HTR-8/SVneo (cell line): Measurements from ENCODE around the gene NUP98.
"Not testable (repeated sequence)": the region's sequence is repeated elsewhere in the genome, so short reads cannot be mapped to it uniquely, and the experiment has no call there.

Source experiments
- DNase-seq: peaks from one replicate; pipeline ENCODE4 v3.0.0; 2011; ENCODE audit warnings: low spot score, mixed read lengths; ENCODE audit not compliant: insufficient read length
- FAIRE-seq: peaks from 2 replicates; lab custom pipeline; 2011; peaks lifted over from hg19 to GRCh38; lab: Jason Lieb, UNC

The NUP98 gene

GRCh38 chr11:3684129-3684818 is 113.1 kb downstream of the NUP98 start:
- DNase-seq, result no peak

GRCh38 chr11:3683039-3683438 is 114.3 kb downstream of the NUP98 start:
- FAIRE-seq, result no peak
- DNase-seq, result no peak

More at GRCh38 chr11:3684129-3684818, 113.1 kb downstream of the NUP98 start:
- no peak for FAIRE-seq

GRCh38 chr11:3679077-3679476 is 118.3 kb downstream of the NUP98 start:
- no peak for DNase-seq
- FAIRE-seq, result no peak

GRCh38 chr11:3675971-3676370 is 121.4 kb downstream of the NUP98 start:
- FAIRE-seq, result no peak
- no peak for DNase-seq

- FAIRE-seq, result no peak
- DNase-seq, result peak; percentile 22
Observed at GRCh38 chr11:3674189-3674588, 123.2 kb downstream of the NUP98 start.

GRCh38 chr11:3671334-3672254 is 125.8 kb downstream of the NUP98 start, which contains the start of gene CHRNA10:
Gene CHRNA10, minus strand, starts transcription at chr11:3671384. Its CDS starts 72 bp downstream, at chr11:3671312.
- FAIRE-seq (no peak), DNase-seq (no peak)

- DNase-seq, result no peak
- no peak for FAIRE-seq
Observed at GRCh38 chr11:3669742-3670183, 127.6 kb downstream of the NUP98 start.

GRCh38 chr11:3669128-3669527 is 128.2 kb downstream of the NUP98 start:
- FAIRE-seq (no peak), DNase-seq (no peak)

- FAIRE-seq, result no peak
- DNase-seq, result no peak
Observed at GRCh38 chr11:3667149-3668035, 130.0 kb downstream of the NUP98 start.

GRCh38 chr11:3666023-3666530 is 131.3 kb downstream of the NUP98 start:
- FAIRE-seq (no peak), DNase-seq (no peak)

GRCh38 chr11:3665336-3666022 is 131.9 kb downstream of the NUP98 start:
- no peak for FAIRE-seq
- no peak for DNase-seq

- no peak for FAIRE-seq
- no peak for DNase-seq
Observed at GRCh38 chr11:3664032-3664630, 133.2 kb downstream of the NUP98 start.

GRCh38 chr11:3662856-3663255 is 134.5 kb downstream of the NUP98 start:
- DNase-seq, result no peak
- FAIRE-seq, result no peak

- FAIRE-seq (no peak), DNase-seq (no peak)
Observed at GRCh38 chr11:3660960-3661359, 136.4 kb downstream of the NUP98 start.

GRCh38 chr11:3659595-3660515 is 137.5 kb downstream of the NUP98 start:
- DNase-seq (no peak), FAIRE-seq (no peak)

GRCh38 chr11:3658252-3658651 is 139.1 kb downstream of the NUP98 start:
- no peak for DNase-seq
- no peak for FAIRE-seq

GRCh38 chr11:3657331-3657730 is 140.0 kb downstream of the NUP98 start:
- DNase-seq, FAIRE-seq: not testable (repeated sequence)

GRCh38 chr11:3655547-3655946 is 141.8 kb downstream of the NUP98 start:
- FAIRE-seq (no peak), DNase-seq (no peak)
